Cardiac fibroblast (primary cell): ENCODE results near the gene DIAPH2.

ENCODE experiments used
- DNase-seq, 2 donors: peaks; one replicate each; pipeline versions ENCODE4 v3.0.0 to v3.0.0-alpha.2; 2010; ENCODE audit warnings: low read depth in 2 of 2
- H3K4me3 ChIP-seq, 2 donors: replicated peaks in 1 of 2; 1 replicate in 1 of 2; 2 replicates in 1 of 2; pipeline ENCODE4 v1.5.1; 2011; ENCODE audit warnings: low read depth in 2 of 2, low read length in 2 of 2, mild to moderate bottlenecking in 2 of 2, moderate library complexity in 1 of 2
- TF ChIP-seq, protein P1 (sequence below): IDR thresholded peaks from one replicate; pipeline ENCODE4 v1.5.1; 2011; ENCODE audit warnings: low read depth, mild to moderate bottlenecking, low read length, inconsistent platforms

Gene DIAPH2

DNA sequence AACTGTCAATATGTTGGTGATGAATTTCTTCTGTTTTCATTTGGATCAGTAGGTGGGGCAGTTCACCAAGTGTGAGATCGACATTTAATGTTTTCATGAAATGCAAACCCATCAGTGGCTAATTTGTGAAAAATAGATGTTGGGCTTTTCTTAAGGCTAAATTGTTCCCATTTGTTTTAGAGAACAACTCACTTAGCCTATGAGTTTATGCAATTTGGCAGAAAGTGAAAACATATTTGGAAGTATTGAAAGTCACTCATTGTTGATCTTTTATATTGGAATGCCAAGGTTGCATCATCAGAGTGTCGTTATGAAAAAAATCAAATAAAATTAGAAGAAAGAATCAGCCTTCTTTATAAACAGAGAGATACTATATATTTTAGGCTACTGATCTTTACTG lies 331.5 kb downstream of the DIAPH2 start:
- H3K4me3 ChIP-seq, result no peak overlapping the region
- TF ChIP-seq, protein P1, sequence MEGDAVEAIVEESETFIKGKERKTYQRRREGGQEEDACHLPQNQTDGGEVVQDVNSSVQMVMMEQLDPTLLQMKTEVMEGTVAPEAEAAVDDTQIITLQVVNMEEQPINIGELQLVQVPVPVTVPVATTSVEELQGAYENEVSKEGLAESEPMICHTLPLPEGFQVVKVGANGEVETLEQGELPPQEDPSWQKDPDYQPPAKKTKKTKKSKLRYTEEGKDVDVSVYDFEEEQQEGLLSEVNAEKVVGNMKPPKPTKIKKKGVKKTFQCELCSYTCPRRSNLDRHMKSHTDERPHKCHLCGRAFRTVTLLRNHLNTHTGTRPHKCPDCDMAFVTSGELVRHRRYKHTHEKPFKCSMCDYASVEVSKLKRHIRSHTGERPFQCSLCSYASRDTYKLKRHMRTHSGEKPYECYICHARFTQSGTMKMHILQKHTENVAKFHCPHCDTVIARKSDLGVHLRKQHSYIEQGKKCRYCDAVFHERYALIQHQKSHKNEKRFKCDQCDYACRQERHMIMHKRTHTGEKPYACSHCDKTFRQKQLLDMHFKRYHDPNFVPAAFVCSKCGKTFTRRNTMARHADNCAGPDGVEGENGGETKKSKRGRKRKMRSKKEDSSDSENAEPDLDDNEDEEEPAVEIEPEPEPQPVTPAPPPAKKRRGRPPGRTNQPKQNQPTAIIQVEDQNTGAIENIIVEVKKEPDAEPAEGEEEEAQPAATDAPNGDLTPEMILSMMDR, result no peak
- DNase-seq, result no peak

DNA sequence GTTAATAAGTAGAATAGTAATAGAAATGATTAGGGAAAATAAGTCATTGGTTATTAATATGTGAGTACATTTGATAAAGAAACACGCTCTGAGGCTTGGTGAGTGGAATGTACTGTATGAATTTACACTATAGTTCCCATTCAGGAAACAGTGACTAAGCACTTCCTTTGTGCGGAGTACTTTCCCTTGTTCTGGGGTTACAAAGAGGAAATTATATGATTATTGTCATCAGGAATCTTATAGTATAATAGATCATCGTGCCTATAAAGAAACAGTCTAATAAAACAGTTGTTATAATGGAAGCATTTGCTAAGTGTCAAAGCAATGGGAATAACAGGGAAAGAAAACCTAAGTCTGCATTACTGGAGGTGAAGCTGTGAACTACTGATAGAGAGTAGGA lies 337.0 kb downstream of the DIAPH2 start:
- TF ChIP-seq, protein P1, result no peak
- H3K4me3 ChIP-seq, result no peak overlapping the region
- DNase-seq, result peak; percentile 41 to 62

DNA sequence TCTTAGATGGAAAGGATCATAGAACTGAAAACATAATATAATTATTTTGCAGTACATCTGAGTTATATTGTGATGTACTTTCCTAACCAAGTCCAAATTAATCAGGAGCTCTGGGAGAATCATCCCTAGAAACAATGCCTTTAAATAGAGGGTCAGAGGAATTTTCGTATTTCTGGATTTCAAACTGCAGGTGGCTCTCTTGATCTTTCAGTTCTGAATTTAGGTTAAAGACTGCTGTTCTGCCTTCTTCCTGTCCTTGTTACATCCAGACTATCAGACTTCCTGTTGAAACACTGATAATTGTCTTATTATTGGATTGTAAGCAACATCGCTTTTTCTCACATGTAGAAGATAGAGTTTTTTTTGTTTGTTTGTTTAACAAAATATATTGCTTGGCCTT lies 341.8 kb downstream of the DIAPH2 start:
- DNase-seq, result peak; percentile 34 to 36

DNA sequence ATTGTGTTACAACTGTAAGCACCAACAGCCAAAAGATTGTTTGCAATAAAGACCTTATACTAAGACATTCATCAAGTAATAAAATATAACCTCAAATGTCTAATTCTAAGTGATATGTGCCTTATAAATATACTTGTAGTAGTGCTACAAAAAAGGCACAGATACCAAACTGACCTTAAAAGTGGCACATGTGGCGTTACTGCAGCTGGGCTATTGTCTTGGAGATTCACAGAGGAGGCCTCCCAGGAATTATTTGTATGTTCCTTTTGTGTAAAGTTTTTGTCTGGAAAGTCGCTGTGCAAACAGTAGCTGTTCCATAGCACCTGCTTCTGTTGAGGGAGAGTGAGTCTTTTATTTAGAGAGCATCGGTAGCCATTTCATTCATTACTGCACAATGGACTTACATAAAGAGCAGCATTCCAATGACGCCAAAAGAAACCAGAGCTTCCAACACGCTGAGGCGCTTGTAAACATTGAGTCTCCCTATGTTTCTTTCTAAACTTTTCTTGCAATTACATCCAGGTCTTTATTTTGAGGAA lies 342.8 kb downstream of the DIAPH2 start:
- DNase-seq, result no peak
- TF ChIP-seq, protein P1, result no peak
- no peak overlapping the region for H3K4me3 ChIP-seq

More for the DNA sequence above, 341.8 kb downstream of the DIAPH2 start:
- TF ChIP-seq, protein P1, result no peak
- H3K4me3 ChIP-seq, result no peak overlapping the region

DNA sequence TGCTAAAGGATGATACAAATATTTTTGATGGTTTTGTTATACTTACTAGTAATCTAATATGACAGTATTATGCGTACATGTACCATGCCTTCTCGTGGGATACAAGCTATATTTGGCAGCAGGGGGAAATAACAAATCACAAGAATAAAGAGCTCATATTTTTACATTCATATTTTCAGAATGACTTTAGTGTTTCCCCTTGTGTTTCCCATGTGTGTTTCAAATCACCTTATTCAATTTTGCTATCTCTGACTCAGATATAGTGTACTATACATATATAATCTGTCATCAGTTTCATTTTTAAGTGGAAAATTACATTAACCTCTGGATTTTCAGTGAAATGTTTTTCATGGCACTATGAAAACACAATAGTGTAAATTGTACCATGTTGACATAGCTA lies 345.8 kb downstream of the DIAPH2 start:
- no peak overlapping the region for H3K4me3 ChIP-seq
- no peak for DNase-seq
- TF ChIP-seq, protein P1, result no peak

DNA sequence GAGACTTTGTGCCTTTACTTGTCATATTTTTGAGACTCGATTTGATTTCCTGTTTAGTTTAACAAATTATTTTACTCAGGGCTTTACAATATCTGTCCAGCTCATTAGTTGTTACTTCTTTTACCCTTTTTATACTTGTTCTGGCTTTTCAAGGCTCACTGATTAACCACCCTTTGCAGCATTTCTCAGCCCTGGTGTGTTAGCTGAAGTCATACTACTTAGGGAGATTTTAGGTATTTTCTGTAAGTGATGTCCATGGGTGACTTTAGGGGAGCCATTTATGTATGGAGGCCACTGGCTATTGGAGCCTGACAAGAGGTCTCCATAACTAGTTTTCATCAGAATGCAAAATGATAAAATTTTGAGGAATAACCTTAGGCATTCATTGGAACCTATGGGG lies 346.3 kb downstream of the DIAPH2 start:
- TF ChIP-seq, protein P1, result no peak
- no peak for DNase-seq
- no peak overlapping the region for H3K4me3 ChIP-seq
